ENCODE data around the gene FBLN1. TPM values are rescaled to one million over a fixed set of nuclear protein-coding genes. Genes with fewer than 3 reads are reported as not detected.
"Not testable (repeated sequence)": the region's sequence is repeated elsewhere in the genome, so short reads cannot be mapped to it uniquely, and the experiment has no call there.

FBLN1 gene
- total RNA-seq, 1 donor from 2014 or later, result 93.3 TPM

DNA sequence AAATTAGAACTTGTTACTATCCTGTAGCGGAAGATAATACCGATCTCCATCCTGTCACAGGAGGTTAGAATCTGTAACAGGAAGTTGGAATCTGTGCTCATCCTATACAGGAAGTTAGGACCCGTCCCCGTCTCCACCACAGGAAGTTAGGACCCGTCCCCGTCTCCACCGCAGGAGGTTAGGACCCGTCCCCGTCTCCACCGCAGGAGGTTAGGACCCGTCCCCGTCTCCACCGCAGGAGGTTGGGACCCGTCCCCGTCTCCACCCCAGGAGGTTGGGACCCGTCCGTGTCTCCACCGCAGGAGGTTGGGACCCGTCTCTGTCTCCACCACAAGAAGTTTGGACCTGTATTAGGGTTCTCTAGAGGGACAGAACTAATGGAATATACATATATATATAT, 52.2 kb downstream of the FBLN1 start:
- intact Hi-C loops (cut with micrococcal nuclease), result loop anchor here (5.0 to 10.0 kb wide), 2 partner anchors 118 to 290 kb away; no protein-coding TSS in a partner anchor
- ATAC-seq (no peak), DNase-seq (no peak)

DNA sequence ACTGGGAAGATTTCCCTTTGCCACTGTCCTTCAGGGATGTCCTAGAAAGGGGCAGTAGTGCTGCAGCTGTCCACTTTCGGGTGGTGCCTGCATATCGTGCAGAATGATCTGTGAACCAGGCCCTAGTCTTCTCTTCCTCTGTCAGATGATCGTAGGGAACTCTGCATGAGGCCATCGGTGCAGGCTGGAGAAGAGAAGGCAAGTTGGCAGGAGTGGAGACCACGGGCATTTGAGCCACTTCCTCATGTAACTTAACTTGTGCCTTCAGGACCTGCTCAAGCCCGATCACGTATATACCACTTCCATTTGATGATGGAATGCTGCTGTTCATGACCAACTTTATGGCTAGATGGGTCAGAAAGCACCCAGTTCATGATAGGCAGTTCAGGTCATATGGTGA, 55.2 kb downstream of the FBLN1 start:
- intact Hi-C loops (cut with micrococcal nuclease), result loop anchor here (10.0 kb wide), 1 partner anchor 293 kb away; no protein-coding TSS in a partner anchor
- not testable (repeated sequence) for ATAC-seq, DNase-seq

DNA sequence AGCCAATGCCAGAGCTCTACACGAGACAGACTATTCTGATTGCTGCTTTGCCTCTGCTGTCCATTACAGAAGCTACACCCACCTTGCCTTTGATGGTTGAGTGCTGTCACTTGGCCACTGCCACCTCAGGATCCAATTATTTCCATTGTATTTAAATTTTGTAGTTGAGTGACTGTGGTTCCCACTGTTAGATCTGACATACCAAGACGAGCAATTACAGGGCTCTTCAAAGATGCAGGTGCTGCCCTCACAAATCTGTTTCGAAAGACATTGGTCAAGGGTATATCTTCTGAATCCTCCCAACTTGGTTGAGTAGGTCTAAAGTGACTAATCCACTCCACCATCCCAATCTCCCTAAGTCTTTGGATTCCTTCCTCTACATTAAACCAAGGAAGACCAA, 57.4 kb downstream of the FBLN1 start:
- DNase-seq; intact Hi-C loops (cut with micrococcal nuclease); ATAC-seq: not testable (repeated sequence)

DNA sequence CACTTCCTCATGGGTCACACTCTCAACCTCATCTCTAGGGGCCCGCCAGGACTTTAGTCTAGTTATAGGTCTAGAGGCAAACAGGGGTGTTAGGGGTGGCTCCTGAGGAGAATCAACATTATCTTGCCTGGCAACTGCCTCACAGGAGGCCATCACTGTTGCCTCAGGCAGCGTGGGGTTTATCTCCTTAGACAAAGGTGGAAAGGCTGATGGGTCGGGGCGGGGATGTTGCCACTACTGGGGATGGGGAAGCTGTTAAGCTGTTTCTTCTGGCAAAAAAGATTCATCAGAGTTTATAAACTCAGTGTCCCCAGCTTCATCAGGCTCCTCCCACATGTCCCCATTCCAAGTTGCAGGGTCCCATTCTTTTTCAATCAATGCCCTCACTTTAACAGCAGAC, 58.1 kb downstream of the FBLN1 start:
- ATAC-seq; intact Hi-C loops (cut with micrococcal nuclease); DNase-seq: not testable (repeated sequence)

DNA sequence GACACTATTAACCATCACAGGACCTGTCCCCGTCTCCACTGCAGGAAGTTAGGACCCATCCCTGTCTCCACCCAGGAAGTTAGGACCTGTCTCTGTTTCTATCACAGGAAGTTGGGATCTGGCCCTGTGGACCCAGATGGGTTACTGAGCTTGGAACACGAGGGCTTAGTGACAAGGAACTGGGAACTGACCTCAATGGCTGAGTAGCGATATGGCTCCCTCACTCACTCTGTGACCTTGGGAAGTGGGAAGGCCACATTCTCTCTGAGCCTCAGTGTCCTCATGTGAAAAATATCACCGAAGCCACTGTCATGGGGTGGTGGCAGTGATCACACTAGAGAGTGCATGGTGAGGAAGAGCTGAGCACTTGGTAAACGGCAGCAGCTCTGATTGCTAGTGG, 59.4 kb downstream of the FBLN1 start:
- ATAC-seq, result no peak
- intact Hi-C loops (cut with micrococcal nuclease), result no loop called here
- DNase-seq, result no peak

DNA sequence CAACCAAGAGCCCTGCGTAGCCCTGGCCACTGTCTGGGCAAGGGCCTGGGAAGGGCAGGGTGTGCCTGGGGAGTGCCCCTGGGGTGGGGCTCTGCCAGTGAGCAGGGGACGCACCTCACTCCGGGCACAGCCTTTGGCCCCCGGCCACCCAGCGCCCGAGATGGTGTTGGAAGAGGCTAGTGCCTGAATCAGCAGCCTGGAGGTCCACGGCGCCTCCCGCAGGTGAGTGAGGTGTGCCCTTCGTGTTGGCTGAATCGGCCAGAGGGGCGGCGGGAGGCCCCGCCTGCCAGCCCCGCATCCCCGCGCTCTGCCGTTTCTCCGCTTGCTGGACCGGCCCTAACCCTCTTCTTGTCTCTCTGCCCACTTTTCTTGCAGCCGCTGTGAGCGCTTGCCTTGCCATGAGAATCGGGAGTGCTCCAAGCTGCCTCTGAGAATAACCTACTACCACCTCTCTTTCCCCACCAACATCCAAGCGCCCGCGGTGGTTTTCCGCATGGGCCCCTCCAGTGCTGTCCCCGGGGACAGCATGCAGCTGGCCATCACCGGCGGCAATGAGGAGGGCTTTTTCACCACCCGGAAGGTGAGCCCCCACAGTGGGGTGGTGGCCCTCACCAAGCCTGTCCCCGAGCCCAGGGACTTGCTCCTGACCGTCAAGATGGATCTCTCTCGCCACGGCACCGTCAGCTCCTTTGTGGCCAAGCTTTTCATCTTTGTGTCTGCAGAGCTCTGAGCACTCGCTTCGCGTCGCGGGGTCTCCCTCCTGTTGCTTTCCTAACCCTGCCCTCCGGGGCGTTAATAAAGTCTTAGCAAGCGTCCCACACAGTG, 60.1 kb downstream of the FBLN1 start:
- intact Hi-C loops (cut with micrococcal nuclease), result no loop called here
- no peak for DNase-seq
- ATAC-seq, result no peak

DNA sequence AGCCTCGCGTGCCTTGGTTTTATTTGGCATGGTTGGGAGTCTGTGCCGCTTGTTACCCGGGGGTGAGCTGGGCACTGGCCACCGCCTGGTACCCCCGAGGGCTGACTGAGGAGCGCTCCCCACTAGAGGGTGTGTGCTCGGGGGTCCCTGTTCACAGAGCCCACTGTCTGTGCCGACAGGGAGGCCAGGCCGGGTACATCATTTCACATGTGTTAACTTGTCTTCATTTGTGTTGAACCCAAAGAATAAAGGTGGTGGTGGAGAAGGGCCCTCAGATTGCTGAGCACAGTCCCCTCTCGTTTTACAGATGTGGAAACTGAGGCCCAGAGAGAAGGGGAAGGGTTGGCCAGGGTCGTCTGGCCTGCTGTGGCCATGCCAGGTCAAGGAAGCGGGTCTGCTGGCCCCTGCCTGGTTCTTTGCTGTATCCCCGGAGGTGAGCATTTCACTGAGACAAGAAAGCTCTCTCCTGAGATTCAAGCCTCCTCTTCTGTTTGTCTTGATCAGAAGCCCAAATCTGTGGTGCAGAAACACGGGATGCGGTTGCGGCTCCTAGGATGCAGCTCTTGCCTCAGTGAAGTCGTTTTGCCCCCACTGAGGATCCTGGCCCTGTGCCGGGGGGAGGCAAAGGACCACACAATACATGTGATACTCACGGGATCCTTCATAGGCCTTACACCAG, 60.8 kb downstream of the FBLN1 start:
- no peak for DNase-seq
- no peak for ATAC-seq
- intact Hi-C loops (cut with micrococcal nuclease), result no loop called here

DNA sequence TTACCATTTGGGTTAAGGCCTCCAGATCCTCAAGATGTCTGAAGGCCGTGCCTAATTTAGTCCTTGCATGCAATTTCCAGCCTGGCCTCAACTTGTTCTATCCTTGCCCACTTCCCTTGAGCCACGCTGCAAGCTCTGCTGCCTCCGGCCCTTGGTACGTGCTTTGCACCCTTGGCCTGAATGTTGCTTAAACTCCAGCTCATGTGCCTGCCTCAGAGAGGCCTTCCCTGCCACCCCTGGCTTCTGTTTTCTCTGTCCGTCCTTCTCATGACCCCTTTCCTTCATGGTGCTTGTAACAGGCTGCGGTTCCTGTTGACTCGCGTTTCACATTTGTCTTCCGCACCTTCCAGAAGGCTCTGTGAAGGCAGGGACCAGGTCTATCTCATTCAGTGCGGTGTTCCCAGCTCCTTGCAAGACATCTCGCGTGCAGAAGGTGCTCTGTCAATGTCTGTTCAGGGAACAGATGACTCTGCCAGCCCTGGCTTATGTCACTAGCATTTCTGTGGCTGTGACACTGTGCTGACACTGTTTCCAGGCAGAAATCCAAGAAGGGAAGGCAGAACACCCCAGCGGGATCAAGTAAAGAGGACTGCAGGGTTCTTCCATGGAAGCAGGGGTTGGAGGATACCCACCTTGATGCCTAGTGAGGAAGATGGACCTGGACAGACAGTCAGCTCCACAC, 61.8 kb downstream of the FBLN1 start:
- peak; percentile 93 for ATAC-seq
- intact Hi-C loops (cut with micrococcal nuclease), result no loop called here
- DNase-seq, result no peak

DNA sequence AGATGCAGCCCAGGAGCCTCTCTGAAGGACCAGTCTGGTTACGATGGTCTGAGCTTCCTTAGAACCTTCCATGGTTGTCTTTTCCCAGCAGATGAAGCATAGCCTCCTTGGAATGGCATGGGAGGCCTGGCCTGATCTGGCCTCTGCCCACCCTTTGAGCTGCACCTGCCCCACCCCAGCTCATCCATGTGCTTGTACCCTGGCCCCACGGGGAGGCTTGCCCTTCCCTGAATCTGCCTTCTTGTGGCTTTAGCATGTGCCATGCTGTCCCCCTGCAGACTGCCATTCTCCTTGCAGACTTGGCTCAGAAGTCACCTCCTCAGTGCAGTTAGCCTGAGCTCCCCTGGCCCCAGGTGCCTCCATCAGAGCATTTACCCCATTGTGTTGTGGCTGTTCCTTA, 62.5 kb downstream of the FBLN1 start:
- ATAC-seq (peak; percentile 5), DNase-seq (no peak)
- intact Hi-C loops (cut with micrococcal nuclease), result no loop called here

DNA sequence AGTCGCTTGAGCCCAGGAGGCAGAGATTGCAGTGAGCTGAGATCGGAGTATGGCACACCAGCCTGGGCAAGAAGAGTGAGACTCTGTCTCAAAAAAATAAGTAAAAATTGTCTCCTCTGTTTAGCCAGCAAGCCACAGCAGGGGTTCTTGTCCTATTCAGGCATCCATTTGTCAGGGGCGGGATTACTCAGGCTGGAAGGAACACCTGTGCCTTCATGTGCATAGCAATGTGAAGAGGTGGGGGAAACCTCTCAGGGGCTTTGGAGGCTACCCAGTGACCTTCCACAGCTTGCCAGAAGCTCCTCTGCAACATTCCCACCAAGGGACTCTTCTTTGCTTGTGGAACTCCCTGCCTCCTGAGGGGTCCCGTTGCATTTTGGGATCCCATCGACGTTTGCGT, 63.3 kb downstream of the FBLN1 start:
- DNase-seq (no peak), ATAC-seq (no peak)
- intact Hi-C loops (cut with micrococcal nuclease), result no loop called here

DNA sequence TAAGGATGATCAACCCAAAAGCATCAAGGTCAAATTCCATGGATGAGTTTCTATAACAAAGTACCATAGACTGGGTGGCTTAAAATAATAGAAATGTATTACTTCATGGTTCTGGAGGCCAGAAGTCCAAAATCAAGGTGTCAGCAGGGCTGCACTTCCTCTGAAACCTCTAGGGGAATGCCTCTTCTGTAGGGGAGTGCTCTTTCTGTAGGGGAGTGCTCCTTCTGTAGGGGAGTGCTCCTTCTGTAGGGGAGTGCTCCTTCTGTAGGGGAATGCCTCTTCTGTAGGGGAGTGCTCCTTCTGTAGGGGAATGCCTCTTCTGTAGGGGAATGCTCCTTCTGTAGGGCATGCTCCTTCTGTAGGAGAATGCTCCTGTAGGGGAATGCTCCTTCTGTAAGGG, 65.5 kb downstream of the FBLN1 start:
- ATAC-seq (no peak), DNase-seq (no peak)
- intact Hi-C loops (cut with micrococcal nuclease), result no loop called here

DNA sequence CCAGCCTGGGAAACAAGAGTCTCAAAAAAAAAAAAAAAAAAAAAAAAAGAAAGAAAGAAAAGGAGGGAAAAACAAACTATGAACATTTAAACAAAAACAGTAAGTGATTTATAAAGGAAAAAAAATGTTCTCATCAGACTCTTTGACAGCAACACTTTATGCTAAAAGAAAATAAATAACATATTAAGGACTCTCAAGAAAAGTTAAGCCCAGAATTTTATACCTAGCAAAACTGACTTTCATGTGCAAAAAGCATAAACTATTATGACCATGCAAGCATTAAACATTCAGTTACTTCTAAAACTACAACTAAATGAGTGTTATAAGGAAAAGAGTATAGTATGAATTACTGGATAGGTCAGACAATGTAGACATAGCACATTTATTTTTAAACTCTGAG, 68.4 kb downstream of the FBLN1 start:
- no peak for DNase-seq
- intact Hi-C loops (cut with micrococcal nuclease), result no loop called here
- ATAC-seq, result no peak

DNA sequence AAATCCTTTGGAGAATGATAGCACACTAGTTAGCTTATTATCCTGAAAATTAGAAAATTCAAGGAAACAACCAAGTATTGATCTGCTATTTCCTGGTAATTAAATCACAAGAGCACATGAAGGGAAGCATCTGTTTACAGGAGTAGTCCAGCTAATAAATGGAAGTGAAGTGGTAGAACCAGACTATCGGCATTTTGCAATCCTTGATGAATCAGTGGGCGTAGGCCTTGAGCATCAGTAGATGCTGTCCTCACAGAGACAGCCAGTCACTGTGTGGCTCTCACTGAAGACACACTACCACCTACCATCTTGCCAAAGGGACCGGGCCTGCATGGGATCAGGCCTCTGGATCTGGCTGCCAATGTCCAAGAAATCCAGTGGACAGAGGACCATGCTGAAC, 69.8 kb downstream of the FBLN1 start:
- DNase-seq, result no peak
- no peak for ATAC-seq
- intact Hi-C loops (cut with micrococcal nuclease), result no loop called here

DNA sequence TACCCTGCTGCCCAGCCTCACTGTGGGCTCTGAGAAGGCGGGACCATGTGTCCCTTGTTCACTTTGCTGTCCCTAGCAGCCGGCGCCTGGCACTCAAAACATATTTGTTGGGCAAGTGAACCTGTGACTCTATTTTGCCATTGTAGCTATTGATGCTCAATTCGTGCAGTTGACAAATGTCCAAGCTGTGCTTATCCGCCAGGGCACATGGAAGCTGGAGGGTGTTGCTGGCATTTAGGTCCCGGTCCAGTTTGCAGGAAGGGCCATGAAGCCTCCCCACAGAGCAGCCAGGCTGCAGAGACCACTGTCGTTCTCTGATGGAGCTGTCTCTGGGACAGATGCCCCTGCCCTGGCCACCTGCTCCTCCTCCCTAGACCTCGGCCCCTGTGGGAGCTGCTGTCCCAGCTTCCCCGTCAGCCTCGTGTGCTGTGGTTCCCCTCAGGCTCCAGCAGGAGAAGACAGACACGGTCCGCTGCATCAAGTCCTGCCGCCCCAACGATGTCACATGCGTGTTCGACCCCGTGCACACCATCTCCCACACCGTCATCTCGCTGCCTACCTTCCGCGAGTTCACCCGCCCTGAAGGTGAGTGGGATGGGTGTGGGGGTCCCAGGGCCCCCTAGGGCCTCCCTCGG, 71.5 kb downstream of the FBLN1 start:
- ATAC-seq, result no peak
- intact Hi-C loops (cut with micrococcal nuclease), result no loop called here
- DNase-seq, result no peak

DNA sequence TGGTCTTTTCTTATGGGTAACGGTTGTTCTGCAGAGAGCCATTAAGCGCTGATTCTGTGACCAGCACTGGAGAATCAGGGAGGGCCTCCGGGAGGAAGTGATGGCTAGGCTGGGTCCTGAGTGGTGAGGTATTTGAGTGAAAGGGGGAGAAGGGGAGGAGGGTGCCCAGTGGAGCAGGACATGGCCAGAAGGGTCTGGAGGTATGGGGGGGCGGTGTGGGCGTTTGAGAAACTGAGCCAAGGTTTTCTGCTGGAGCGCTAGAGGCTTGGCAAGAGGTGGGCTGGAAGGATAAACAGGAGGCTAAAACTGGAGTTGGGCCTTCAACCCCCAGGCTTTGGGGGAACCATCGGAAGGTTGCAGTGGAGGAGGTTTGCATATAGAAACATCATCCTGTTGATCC, 72.5 kb downstream of the FBLN1 start:
- ATAC-seq, result no peak
- DNase-seq, result no peak
- intact Hi-C loops (cut with micrococcal nuclease), result no loop called here

DNA sequence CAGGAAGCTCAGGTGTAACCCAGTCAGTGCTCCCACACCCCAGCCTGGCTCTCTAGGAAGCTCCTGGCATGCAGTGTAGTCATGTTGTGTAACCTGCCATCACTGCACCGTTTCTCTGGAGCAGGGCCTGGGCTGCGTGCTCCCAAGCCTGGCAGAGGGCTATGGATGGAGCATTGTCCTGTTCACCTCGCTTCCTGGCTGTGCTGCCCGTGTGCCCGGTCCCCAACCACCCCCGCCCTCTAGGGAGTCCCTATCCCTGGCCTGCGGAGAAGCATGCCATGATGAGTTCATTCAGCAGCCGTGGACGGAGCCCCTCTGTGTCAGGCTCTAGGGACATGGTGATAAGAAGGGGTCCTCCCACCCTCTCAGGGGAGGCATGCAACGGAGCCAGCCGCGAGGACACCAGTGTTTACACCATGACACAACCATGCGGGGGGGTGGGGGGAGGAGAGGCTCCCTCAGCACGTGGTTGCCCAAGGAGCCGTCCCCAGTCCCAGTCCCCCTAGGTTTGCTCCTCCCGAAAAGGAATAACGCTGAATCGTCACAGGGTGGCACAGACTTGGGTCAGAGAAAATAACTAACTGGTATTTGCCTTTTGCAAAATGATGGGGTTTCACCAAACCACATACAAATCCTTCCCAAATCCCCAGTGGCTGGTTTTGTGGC, 73.1 kb downstream of the FBLN1 start:
- DNase-seq, result no peak
- intact Hi-C loops (cut with micrococcal nuclease), result no loop called here
- peak; percentile 22 for ATAC-seq

DNA sequence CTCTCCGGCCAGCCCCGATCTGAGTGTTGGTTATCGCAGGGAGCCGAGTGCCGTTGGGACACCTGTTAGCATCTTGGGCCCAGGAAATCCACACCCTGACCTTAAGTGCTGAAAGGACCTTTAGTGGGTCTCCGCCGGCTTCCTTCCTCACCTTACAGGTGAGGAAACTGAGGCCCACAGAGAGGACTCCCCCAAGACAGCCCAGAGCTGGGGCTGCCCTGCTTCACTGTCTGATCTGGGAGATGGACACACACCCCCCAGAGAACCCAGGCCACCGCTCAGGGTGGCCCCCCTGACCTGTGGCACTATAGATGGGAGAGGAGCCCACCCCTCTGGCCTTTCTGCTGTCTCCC, 73.6 kb downstream of the FBLN1 start:
- no peak for DNase-seq
- no peak for ATAC-seq
- intact Hi-C loops (cut with micrococcal nuclease), result no loop called here

DNA sequence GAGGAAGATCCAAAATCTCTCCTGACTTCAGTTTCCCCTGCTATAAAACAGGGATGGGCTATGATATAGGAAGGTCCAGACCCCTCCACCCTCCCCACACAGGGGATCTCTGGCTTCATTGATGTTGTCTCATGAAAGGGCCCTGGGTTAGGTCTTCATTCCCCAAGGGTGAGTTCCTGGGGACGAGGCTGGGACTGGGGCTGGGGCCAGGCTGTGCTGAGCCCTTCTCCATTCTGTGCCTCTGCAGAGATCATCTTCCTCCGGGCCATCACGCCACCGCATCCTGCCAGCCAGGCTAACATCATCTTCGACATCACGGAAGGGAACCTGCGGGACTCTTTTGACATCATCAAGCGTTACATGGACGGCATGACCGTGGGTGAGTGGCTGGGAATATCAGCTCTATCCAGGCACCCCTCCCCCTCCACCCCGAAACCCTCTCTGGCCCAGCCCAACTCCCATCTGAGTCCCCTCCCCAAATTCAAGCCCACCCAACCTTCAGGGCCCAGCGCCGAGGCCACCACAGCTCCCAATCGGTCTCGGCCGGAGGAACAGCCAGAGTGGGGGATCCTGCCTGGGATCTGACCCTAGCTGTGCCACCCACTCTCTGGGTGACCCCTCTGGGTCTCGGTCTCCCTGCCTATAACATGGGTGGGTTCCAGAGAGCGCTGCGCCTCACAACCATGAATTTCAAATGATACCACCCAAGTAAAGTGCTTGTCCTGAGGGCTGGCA, 74.2 kb downstream of the FBLN1 start:
- ATAC-seq (no peak), DNase-seq (no peak)
- intact Hi-C loops (cut with micrococcal nuclease), result no loop called here

All from left ventricle myocardium superior (tissue), 1 donor.